HepG2 (cell line): ENCODE measurements around the gene ACTR6.

Experiments
- BHLHE40 ChIP-seq: IDR thresholded peaks from 2 replicates; pipeline ENCODE4 v1.6.1; 2011; ENCODE audit warnings: low read length, improper control_type of control experiment
- KDM5A ChIP-seq: fragments of 200-600 bp; sonication (generic); IDR thresholded peaks from 2 replicates; pipeline ENCODE4 v1.7.0; 2018; ENCODE audit warnings: antibody characterized with exemption, mild to moderate bottlenecking, low read length, borderline replicate concordance
- MED1 ChIP-seq: sonication (generic); formaldehyde crosslinking; IDR thresholded peaks from 2 replicates; pipeline ENCODE4 v1.4.0; 2020; ENCODE audit warnings: missing genetic modification reagents

DNA sequence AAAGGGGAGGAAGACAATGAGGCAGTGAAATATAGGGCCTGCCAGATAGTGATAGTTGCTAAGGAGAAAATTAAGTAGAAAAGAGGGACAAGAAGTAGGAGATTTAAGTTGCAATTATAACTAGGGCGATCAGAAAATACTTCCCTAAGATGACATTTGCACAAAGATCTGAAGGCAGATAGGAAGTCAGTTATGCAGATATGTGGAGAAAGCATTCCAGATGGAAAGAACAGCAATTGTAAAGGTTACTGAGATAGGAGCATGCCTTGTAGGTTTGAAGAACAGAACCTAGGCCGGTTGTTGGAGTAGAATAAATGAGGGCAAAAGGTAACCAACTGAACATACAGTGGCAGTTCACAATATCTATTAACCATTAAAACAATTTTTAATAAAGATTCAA lies 21.4 kb upstream of the ACTR6 start:
- no peak for TF ChIP-seq MED1
- TF ChIP-seq BHLHE40 = no peak
- no peak for TF ChIP-seq KDM5A
